GM23338 (cell line): ENCODE data around the gene OR2M4. TPM values are rescaled to one million over a fixed set of nuclear protein-coding genes. Genes with fewer than 3 reads are reported as not detected.

ENCODE experiments used
- ATAC-seq: fragments of 200-7000 bp; cut with Tn5 transposase; 3 replicates; pipeline ENCODE4 v1.9.1; 2020
- DNase-seq: peaks from one replicate; pipeline ENCODE4 v3.0.0-alpha.2; 2015; ENCODE audit warnings: low spot score
- H2AFZ ChIP-seq: fragments of 200-600 bp; sonication (generic); 2 replicates; pipeline ENCODE4 v1.8.0; 2016; ENCODE audit warnings: antibody characterized with exemption, mild to moderate bottlenecking, moderate library complexity
- H3F3A ChIP-seq: fragments of 200-600 bp; sonication (generic); replicated peaks from 2 replicates; pipeline ENCODE4 v1.8.0; 2017; ENCODE audit warnings: antibody characterized with exemption, mixed run types, low read depth
- H3K27ac ChIP-seq: fragments of 200-600 bp; sonication (generic); 2 replicates; pipeline ENCODE4 v1.6.1; 2016; ENCODE audit warnings: low read depth
- H3K27me3 ChIP-seq: fragments of 200-600 bp; sonication (generic); 2 replicates; pipeline ENCODE4 v1.8.0; 2016; ENCODE audit warnings: mild to moderate bottlenecking, mixed run types, moderate library complexity; ENCODE audit not compliant: insufficient read depth
- H3K36me3 ChIP-seq: fragments of 200-600 bp; sonication (generic); 2 replicates; pipeline ENCODE4 v1.8.0; 2016; ENCODE audit warnings: mild to moderate bottlenecking; ENCODE audit not compliant: insufficient read depth
- H3K4me1 ChIP-seq: fragments of 200-600 bp; sonication (generic); 2 replicates; pipeline ENCODE4 v1.8.0; 2016; ENCODE audit warnings: mild to moderate bottlenecking, moderate library complexity; ENCODE audit not compliant: insufficient read depth
- H3K4me2 ChIP-seq: fragments of 200-600 bp; sonication (generic); 2 replicates; pipeline ENCODE4 v1.7.1; 2017; ENCODE audit warnings: mixed run types
- H3K4me3 ChIP-seq: fragments of 200-600 bp; sonication (generic); 2 replicates; pipeline ENCODE4 v1.6.1; 2016; ENCODE audit warnings: mixed run types
- H3K79me2 ChIP-seq: fragments of 200-600 bp; sonication (generic); replicated peaks from 2 replicates; pipeline ENCODE4 v1.8.0; 2017; ENCODE audit warnings: mild to moderate bottlenecking; ENCODE audit not compliant: insufficient read depth
- H3K9me2 ChIP-seq: fragments of 200-600 bp; sonication (generic); 2 replicates; pipeline ENCODE4 v1.8.0; 2017; ENCODE audit not compliant: insufficient read depth
- H4K20me1 ChIP-seq: fragments of 200-600 bp; sonication (generic); replicated peaks from 2 replicates; pipeline ENCODE4 v1.8.0; 2017; ENCODE audit warnings: mild to moderate bottlenecking; ENCODE audit not compliant: insufficient read depth
- H3K27ac Mint-ChIP-seq: 2 replicates; pipeline ENCODE4 v1.8.0; 2020; ENCODE audit warnings: inconsistent platforms, mild to moderate bottlenecking, moderate library complexity, mixed read lengths
- H3K27me3 Mint-ChIP-seq: 3 replicates; pipeline ENCODE4 v1.8.0; 2022; ENCODE audit warnings: low read depth, mild to moderate bottlenecking, moderate library complexity, mixed read lengths, inconsistent platforms; ENCODE audit not compliant: insufficient read depth, poor library complexity
- H3K36me3 Mint-ChIP-seq: 3 replicates; pipeline ENCODE4 v1.8.0; 2021; ENCODE audit warnings: low read depth, mild to moderate bottlenecking, inconsistent platforms, moderate library complexity, mixed read lengths
- H3K4me1 Mint-ChIP-seq: 3 replicates; pipeline ENCODE4 v1.8.0; 2020; ENCODE audit warnings: mild to moderate bottlenecking, inconsistent platforms, mixed read lengths
- H3K4me3 Mint-ChIP-seq: 3 replicates; pipeline ENCODE4 v1.8.0; 2021; ENCODE audit warnings: moderate library complexity, mild to moderate bottlenecking, inconsistent platforms, mixed read lengths
- H3K9me3 Mint-ChIP-seq: 3 replicates; pipeline ENCODE4 v1.8.0; 2020; ENCODE audit warnings: moderate library complexity, mild to moderate bottlenecking, inconsistent platforms, mixed read lengths
- CREB1 ChIP-seq: fragments of 250-450 bp; sonication (Bioruptor Pico); IDR thresholded peaks from 2 replicates; pipeline ENCODE4 v1.5.0; 2020; ENCODE audit warnings: low read depth, mild to moderate bottlenecking, moderate library complexity
- ETS1 ChIP-seq: IDR thresholded peaks from 2 replicates; pipeline ENCODE4 v1.6.1; 2016; ENCODE audit warnings: antibody characterized with exemption
- EZH2 ChIP-seq: fragments of 200-600 bp; sonication (generic); IDR thresholded peaks from one replicate; pipeline ENCODE4 v1.8.0; 2017; ENCODE audit warnings: antibody characterized with exemption, mild to moderate bottlenecking, low read depth; ENCODE audit not compliant: unreplicated experiment
- EZH2phosphoT487 ChIP-seq: fragments of 200-600 bp; sonication (generic); IDR thresholded peaks from one replicate; pipeline ENCODE4 v1.8.1; 2018; ENCODE audit warnings: antibody characterized with exemption; ENCODE audit not compliant: unreplicated experiment
- JUNB ChIP-seq: IDR thresholded peaks from one replicate; pipeline ENCODE4 v1.6.1; 2016; ENCODE audit warnings: antibody characterized with exemption; ENCODE audit not compliant: unreplicated experiment
- NANOG ChIP-seq: IDR thresholded peaks from 2 replicates; pipeline ENCODE4 v1.6.1; 2016; ENCODE audit warnings: antibody characterized with exemption, borderline replicate concordance
- POLR2AphosphoS5 ChIP-seq: IDR thresholded peaks from 2 replicates; pipeline ENCODE4 v1.6.1; 2016; ENCODE audit warnings: antibody characterized with exemption, low read depth
- REST ChIP-seq: IDR thresholded peaks from one replicate; pipeline ENCODE4 v1.6.1; 2018; ENCODE audit warnings: antibody characterized with exemption; ENCODE audit not compliant: unreplicated experiment
- STAT1 ChIP-seq: IDR thresholded peaks from one replicate; pipeline ENCODE4 v1.6.1; 2016; ENCODE audit warnings: antibody characterized with exemption; ENCODE audit not compliant: unreplicated experiment
- ZNF114 ChIP-seq: fragments of 250-450 bp; sonication (Bioruptor Pico); IDR thresholded peaks from 2 replicates; pipeline ENCODE4 v1.5.0; 2020; ENCODE audit warnings: mild to moderate bottlenecking, moderate library complexity
- ZNF331 ChIP-seq: fragments of 250-450 bp; sonication (Bioruptor Pico); IDR thresholded peaks from 2 replicates; pipeline ENCODE4 v1.5.0; 2020; ENCODE audit warnings: low read depth, mild to moderate bottlenecking, moderate library complexity
- polyA plus RNA-seq: library from polyadenylated mRNA; unstranded; fragments of >200 nt; fragmentation: Nextera tagmentation; extraction: Ambion mirVana; gene quantifications from 2 replicates; pipeline ENCODE4 v1.2.1, GENCODE V29; 2016
- total RNA-seq: library from RNA; depleted of rRNA; stranded (reverse); fragments of >200 nt; shearing (Covaris generic); gene quantifications from 2 replicates; pipeline ENCODE4 v1.2.3, GENCODE V29; 2014

Gene OR2M4
- total and polyA plus RNA-seq, 2 experiments from 2014 or later, result not detected

- TF ChIP-seq ETS1, result no peak
- no peak for TF ChIP-seq ZNF331 (CRISPR knock-in tag)
- no peak for TF ChIP-seq EZH2
- no peak for TF ChIP-seq ZNF114 (CRISPR knock-in tag)
- TF ChIP-seq NANOG, result no peak
- no peak for TF ChIP-seq REST
- TF ChIP-seq CREB1, result no peak
- TF ChIP-seq STAT1, result no peak
- no peak for TF ChIP-seq EZH2phosphoT487
Observed at GRCh38 chr1:248229360-248229908, 1.8 kb upstream of the OR2M4 start (continued).

- no peaks in the 10 kb centered on the region for H3K27me3 ChIP-seq
- no peaks in the 10 kb centered on the region for H3K4me1 Mint-ChIP-seq
- H3K36me3 ChIP-seq, result peaks cover 5% of the 10 kb centered on the region; the same call in 1 of the 2 replicates
- ATAC-seq (no peak), DNase-seq (no peak)
- H3K9me3 Mint-ChIP-seq, result peaks cover 93% of the 10 kb centered on the region
- no peak overlapping the region for H3K4me3 Mint-ChIP-seq
- no peak overlapping the region for H2AFZ ChIP-seq
- H3K27ac ChIP-seq, result no peak overlapping the region
- H3K4me2 ChIP-seq, result no peak overlapping the region
- no peaks in the 10 kb centered on the region for H3K27me3 Mint-ChIP-seq
- H3K27ac Mint-ChIP-seq, result no peak overlapping the region
- no peaks in the 10 kb centered on the region for H4K20me1 ChIP-seq
- TF ChIP-seq JUNB (no peak), ETS1 (no peak), EZH2phosphoT487 (no peak), POLR2AphosphoS5 (no peak), REST (no peak), ZNF114 (CRISPR knock-in tag) (no peak), EZH2 (no peak)
- H3K36me3 Mint-ChIP-seq, result peaks cover 36% of the 10 kb centered on the region
- no peaks in the 10 kb centered on the region for H3F3A ChIP-seq
- no peaks in the 10 kb centered on the region for H3K9me2 ChIP-seq
- H3K4me1 ChIP-seq, result no peaks in the 10 kb centered on the region
- H3K4me3 ChIP-seq, result no peak overlapping the region
- no peaks in the 10 kb centered on the region for H3K79me2 ChIP-seq
Observed at GRCh38 chr1:248239478-248239877, 8.3 kb downstream of the OR2M4 start.
